Mesenchymal stem cell (in vitro differentiated cells and primary cell): ENCODE results near the gene DAO.

Experiments
- DNase-seq: peaks from one replicate; pipeline ENCODE4 v3.0.0-alpha.2; 2013
- H2AFZ ChIP-seq: one replicate; pipeline ENCODE4 v1.6.1; 2013; ENCODE audit warnings: low read depth, mild to moderate bottlenecking, control low read depth, inconsistent platforms, low read length, moderate library complexity
- H2AK5ac ChIP-seq: 2 replicates; pipeline ENCODE4 v1.6.1; 2013; ENCODE audit warnings: low read length, moderate library complexity, mild to moderate bottlenecking, inconsistent platforms; ENCODE audit not compliant: severe bottlenecking
- H2BK120ac ChIP-seq: one replicate; pipeline ENCODE4 v1.6.1; 2013; ENCODE audit warnings: low read depth, mild to moderate bottlenecking, inconsistent platforms, low read length, moderate library complexity
- H2BK12ac ChIP-seq, 2 experiments: one replicate each; pipeline ENCODE4 v1.6.1; 2013; ENCODE audit warnings: inconsistent platforms in 2 of 2, low read length in 2 of 2, mild to moderate bottlenecking in 2 of 2, moderate library complexity in 2 of 2, control low read depth in 1 of 2
- H2BK15ac ChIP-seq: one replicate; pipeline ENCODE4 v1.6.1; 2013; ENCODE audit warnings: mild to moderate bottlenecking, low read depth, inconsistent platforms; ENCODE audit not compliant: poor library complexity, severe bottlenecking
- H2BK5ac ChIP-seq: 2 replicates; pipeline ENCODE4 v1.6.1; 2013; ENCODE audit warnings: low read depth, mild to moderate bottlenecking, low read length, control low read depth, inconsistent platforms; ENCODE audit not compliant: poor library complexity, severe bottlenecking
- H3K14ac ChIP-seq, 2 experiments: one replicate each; pipeline ENCODE4 v1.6.1; 2013; ENCODE audit warnings: inconsistent platforms in 2 of 2, low read length in 2 of 2, control low read depth in 1 of 2, mild to moderate bottlenecking in 1 of 2, moderate library complexity in 1 of 2
- H3K18ac ChIP-seq, 2 experiments: one replicate each; pipeline ENCODE4 v1.6.1; 2013; ENCODE audit warnings: inconsistent platforms in 2 of 2, low read length in 2 of 2, control low read depth in 1 of 2, low read depth in 1 of 2, mild to moderate bottlenecking in 1 of 2
- H3K23ac ChIP-seq, 2 experiments: one replicate each; pipeline ENCODE4 v1.6.1; 2013; ENCODE audit warnings: inconsistent platforms in 2 of 2, low read length in 2 of 2, mild to moderate bottlenecking in 2 of 2, moderate library complexity in 2 of 2, control low read depth in 1 of 2
- H3K27ac ChIP-seq: 2 replicates; pipeline ENCODE4 v1.5.1; 2013; ENCODE audit warnings: mild to moderate bottlenecking, moderate library complexity, low read length, control low read depth, inconsistent platforms; ENCODE audit not compliant: poor library complexity, severe bottlenecking
- H3K27me3 ChIP-seq, 2 experiments: 2 replicates each; pipeline versions ENCODE4 v1.6.1 to v1.7.0; 2013; ENCODE audit warnings: low read length in 2 of 2, mild to moderate bottlenecking in 2 of 2, moderate library complexity in 2 of 2, control low read depth in 1 of 2, inconsistent platforms in 1 of 2; ENCODE audit not compliant: control insufficient read depth in 1 of 2, insufficient read depth in 1 of 2
- H3K36me3 ChIP-seq, 2 experiments: 2 replicates each; pipeline versions ENCODE4 v1.6.1 to v1.7.0; 2013; ENCODE audit warnings: low read length in 2 of 2, control low read depth in 1 of 2, inconsistent platforms in 1 of 2, low read depth in 1 of 2, mild to moderate bottlenecking in 1 of 2; ENCODE audit not compliant: insufficient read depth in 2 of 2, control insufficient read depth in 1 of 2
- H3K4ac ChIP-seq, 2 experiments: one replicate each; pipeline ENCODE4 v1.6.1; 2013; ENCODE audit warnings: inconsistent platforms in 2 of 2, low read length in 2 of 2, mild to moderate bottlenecking in 2 of 2, moderate library complexity in 2 of 2, control low read depth in 1 of 2, low read depth in 1 of 2
- H3K4me1 ChIP-seq: 2 replicates; pipeline ENCODE4 v1.6.1; 2013; ENCODE audit warnings: low read depth, low read length, control low read depth; ENCODE audit not compliant: control insufficient read depth, insufficient read depth
- H3K4me2 ChIP-seq: 2 replicates; pipeline ENCODE4 v1.6.1; 2013; ENCODE audit warnings: low read length, mild to moderate bottlenecking, inconsistent platforms; ENCODE audit not compliant: poor library complexity, severe bottlenecking
- H3K4me3 ChIP-seq, 2 experiments: 2 replicates each; pipeline versions ENCODE4 v1.5.1 to v1.7.0; 2013; ENCODE audit warnings: low read length in 2 of 2, mild to moderate bottlenecking in 2 of 2, control low read depth in 1 of 2, low read depth in 1 of 2; ENCODE audit not compliant: insufficient read depth in 1 of 2
- H3K79me1 ChIP-seq: replicated peaks from 2 replicates; pipeline ENCODE4 v1.6.1; 2013; ENCODE audit warnings: mild to moderate bottlenecking, control low read depth, low read length, inconsistent platforms; ENCODE audit not compliant: poor library complexity, severe bottlenecking
- H3K9ac ChIP-seq: 2 replicates; pipeline ENCODE4 v1.7.0; 2013; ENCODE audit warnings: mild to moderate bottlenecking, low read length, moderate library complexity
- H3K9me3 ChIP-seq: 2 replicates; pipeline ENCODE4 v1.7.0; 2013; ENCODE audit warnings: mild to moderate bottlenecking, low read length; ENCODE audit not compliant: control insufficient read depth
- H4K8ac ChIP-seq: one replicate; pipeline ENCODE4 v1.6.1; 2013; ENCODE audit warnings: inconsistent platforms, mild to moderate bottlenecking, low read length, moderate library complexity
- H4K91ac ChIP-seq: one replicate; pipeline ENCODE4 v1.6.1; 2013; ENCODE audit warnings: mild to moderate bottlenecking, low read length, inconsistent platforms
- WGBS: methylation state at CpG from one replicate; pipeline ENCODE4 v1.1.7; 2013; ENCODE audit warnings: mixed read lengths; 5-methylcytosine and 5-hydroxymethylcytosine counted together

DAO gene

GRCh38 chr12:108905725-108906124, 25.8 kb downstream of the DAO start:
- Histone ChIP-seq H2AFZ (no peak overlapping the region), H3K4me3 (no peak overlapping the region), H3K4ac (no peak overlapping the region), H2BK12ac (no peak overlapping the region), H2BK15ac (no peak overlapping the region), H3K4me1 (peaks cover 2% of the 10 kb centered on the region), H3K36me3 (no peaks in the 10 kb centered on the region), H4K91ac (no peak overlapping the region), H2AK5ac (no peak overlapping the region), H4K8ac (no peak overlapping the region), H3K14ac (no peak overlapping the region), H3K4me2 (no peak overlapping the region), H2BK120ac (no peak overlapping the region), H3K79me1 (no peaks in the 10 kb centered on the region), H3K9me3 (no peaks in the 10 kb centered on the region), H3K27me3 (peaks cover 12 to 17% of the 10 kb centered on the region in 2 experiments), H3K9ac (no peak overlapping the region), H3K18ac (no peak overlapping the region), H3K27ac (no peak overlapping the region), H2BK5ac (no peak overlapping the region), H3K23ac (no peak overlapping the region)
- 86% methylated on average over 5 of the region's 5 CpGs for WGBS
- DNase-seq, result no peak

- Histone ChIP-seq H3K4me2 (no peak overlapping the region), H2AFZ (no peak overlapping the region), H3K9me3 (no peaks in the 10 kb centered on the region), H3K36me3 (no peaks in the 10 kb centered on the region), H3K79me1 (no peaks in the 10 kb centered on the region), H3K9ac (no peak overlapping the region), H2BK15ac (no peak overlapping the region), H3K23ac (no peak overlapping the region), H3K27ac (no peak overlapping the region), H3K18ac (no peak overlapping the region), H4K91ac (no peak overlapping the region), H3K4me1 (peaks cover 2% of the 10 kb centered on the region), H2BK120ac (no peak overlapping the region), H2BK5ac (no peak overlapping the region), H2AK5ac (no peak overlapping the region), H3K4me3 (no peak overlapping the region), H4K8ac (no peak overlapping the region), H3K27me3 (peaks cover 9 to 11% of the 10 kb centered on the region in 2 experiments), H3K14ac (no peak overlapping the region), H2BK12ac (no peak overlapping the region), H3K4ac (no peak overlapping the region)
- WGBS, result 88% methylated on average over 2 of the region's 2 CpGs
- DNase-seq, result no peak
Observed at GRCh38 chr12:108906971-108907370, 27.1 kb downstream of the DAO start.

GRCh38 chr12:108907839-108908351, 28.0 kb downstream of the DAO start:
- peaks cover 9 to 11% of the 10 kb centered on the region in 2 experiments for H3K27me3 ChIP-seq
- H3K9me3 ChIP-seq, result no peaks in the 10 kb centered on the region
- H4K8ac ChIP-seq, result no peak overlapping the region
- peaks cover 2% of the 10 kb centered on the region for H3K4me1 ChIP-seq
- H4K91ac ChIP-seq, result no peak overlapping the region
- H2BK5ac ChIP-seq, result no peak overlapping the region
- no peak overlapping the region for H3K4me2 ChIP-seq
- H2BK15ac ChIP-seq, result no peak overlapping the region
- H3K4ac ChIP-seq, result no peak overlapping the region
- H3K79me1 ChIP-seq, result no peaks in the 10 kb centered on the region
- WGBS, result 31% methylated on average over 2 of the region's 2 CpGs
- H3K4me3 ChIP-seq, result no peak overlapping the region
- no peak overlapping the region for H3K14ac ChIP-seq
- no peak overlapping the region for H3K18ac ChIP-seq
- H3K36me3 ChIP-seq, result no peaks in the 10 kb centered on the region
- H2BK120ac ChIP-seq, result no peak overlapping the region
- H3K9ac ChIP-seq, result no peak overlapping the region
- H2AFZ ChIP-seq, result no peak overlapping the region
- H2AK5ac ChIP-seq, result no peak overlapping the region
- no peak for DNase-seq
- H2BK12ac ChIP-seq, result no peak overlapping the region
- no peak overlapping the region for H3K27ac ChIP-seq
- H3K23ac ChIP-seq, result no peak overlapping the region

- Histone ChIP-seq H2BK120ac (no peak overlapping the region), H4K91ac (no peak overlapping the region), H2AK5ac (no peak overlapping the region), H3K36me3 (no peaks in the 10 kb centered on the region), H3K79me1 (no peaks in the 10 kb centered on the region), H2BK12ac (no peak overlapping the region), H3K18ac (no peak overlapping the region), H3K4ac (no peak overlapping the region), H2BK15ac (no peak overlapping the region), H3K4me3 (no peak overlapping the region), H2AFZ (no peak overlapping the region), H3K9me3 (no peaks in the 10 kb centered on the region), H3K4me2 (no peak overlapping the region), H3K23ac (no peak overlapping the region), H3K14ac (no peak overlapping the region), H2BK5ac (no peak overlapping the region), H3K27me3 (peaks cover 9 to 11% of the 10 kb centered on the region in 2 experiments), H4K8ac (no peak overlapping the region), H3K27ac (no peak overlapping the region), H3K9ac (no peak overlapping the region), H3K4me1 (peaks cover 2% of the 10 kb centered on the region)
- 88% methylated on average over 5 of the region's 5 CpGs for WGBS
- no peak for DNase-seq
Observed at GRCh38 chr12:108910336-108910735, 30.4 kb downstream of the DAO start.
